HG02852 (cell line): ENCODE results near the gene AARS1.
"Not testable (repeated sequence)": the region's sequence is repeated elsewhere in the genome, so short reads cannot be mapped to it uniquely, and the experiment has no call there.

Experiments used
- ATAC-seq: cut with Tn5 transposase; IDR thresholded peaks from one replicate; pipeline ENCODE4 v1.9.1; 2021; ENCODE audit warnings: mild to moderate bottlenecking, moderate library complexity; ENCODE audit not compliant: unreplicated experiment

The AARS1 gene

DNA sequence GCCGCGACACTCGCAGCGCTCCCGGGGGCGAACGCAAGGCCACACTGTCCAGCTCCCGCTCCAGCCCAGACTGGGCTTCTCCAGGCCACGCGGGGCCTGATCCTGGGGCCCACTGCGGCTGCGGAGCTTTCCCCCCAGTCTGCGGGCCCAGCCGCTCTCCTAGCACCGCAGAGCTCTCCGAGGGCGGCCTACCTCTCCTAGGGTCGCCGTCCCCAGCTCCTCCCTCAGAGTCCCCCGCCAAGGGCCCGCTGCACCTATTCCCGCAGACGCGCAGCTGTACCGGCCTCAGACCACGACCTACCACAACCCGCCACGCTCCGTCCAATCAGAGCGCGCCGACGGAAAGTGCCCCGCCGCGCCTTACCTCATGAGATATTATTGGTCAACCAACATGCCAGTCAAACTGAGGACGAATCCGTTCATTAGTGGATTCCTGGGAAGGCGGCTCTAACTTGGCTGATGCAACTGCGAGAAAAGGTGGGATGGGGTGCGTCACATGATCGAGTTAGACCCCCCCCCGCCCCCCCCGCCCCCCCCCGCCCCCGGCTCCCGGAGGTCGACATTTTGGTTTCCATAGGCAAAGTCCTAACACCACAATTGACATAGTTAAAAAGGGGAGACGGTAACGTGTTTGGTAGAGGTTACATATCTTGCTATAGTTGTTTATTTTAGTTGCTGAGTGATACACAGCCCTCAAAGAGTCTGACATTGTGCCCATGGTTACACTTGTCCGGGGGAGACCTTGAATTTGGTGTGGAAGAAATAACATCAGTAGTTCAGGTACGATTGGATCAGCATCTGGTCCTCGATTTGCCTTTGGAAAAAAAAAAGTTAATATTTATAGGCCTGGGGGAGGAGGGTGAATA is at the start of gene AARS1:
Gene AARS1, minus strand, starts transcription at position 278 of the 866 bp plus-strand sequence. CDS start 6,743 bp downstream, outside the sequence.
- ATAC-seq = peak; percentile 96

GRCh38 chr16:70337814-70338213 is 48.5 kb upstream of the AARS1 start:
- no peak for ATAC-seq

- not testable (repeated sequence) for ATAC-seq
Measured at GRCh38 chr16:70332728-70333127, 43.4 kb upstream of the AARS1 start.

DNA sequence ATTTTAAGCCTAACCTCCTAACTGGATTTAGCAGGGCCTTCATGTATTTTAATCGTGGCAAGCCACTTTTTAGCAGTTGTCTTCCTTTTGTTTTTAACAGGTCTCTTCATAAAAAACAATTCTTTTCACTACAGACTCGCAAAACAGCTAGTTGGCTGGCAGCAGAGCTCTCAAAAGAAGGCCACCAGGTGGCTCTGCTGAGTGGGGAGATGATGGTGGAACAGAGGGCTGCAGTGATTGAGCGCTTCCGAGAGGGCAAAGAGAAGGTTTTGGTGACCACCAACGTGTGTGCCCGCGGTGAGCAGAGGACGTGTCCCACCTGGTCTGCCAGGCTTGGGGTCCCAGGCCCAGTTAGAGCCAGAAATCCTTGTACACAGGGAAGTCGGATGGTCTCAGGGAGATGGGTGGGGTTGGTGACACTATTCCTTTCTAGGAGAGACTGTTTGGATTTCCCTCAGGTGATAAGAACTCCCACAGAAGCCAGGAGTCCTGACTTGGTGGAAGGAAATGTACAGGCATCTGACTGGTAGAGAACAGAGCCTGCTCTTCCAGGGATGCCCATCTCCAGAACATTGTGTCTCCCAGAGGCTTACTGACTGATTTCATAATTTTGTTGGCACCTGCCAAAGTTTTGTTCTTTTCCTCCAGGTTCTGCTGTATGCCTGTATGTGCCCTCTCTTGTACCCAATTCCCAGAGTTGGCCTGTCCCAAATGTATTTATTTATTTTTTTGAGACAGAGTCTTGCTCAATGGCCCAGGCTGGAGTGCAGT is 42.5 kb upstream of the AARS1 start:
- ATAC-seq = no peak

DNA sequence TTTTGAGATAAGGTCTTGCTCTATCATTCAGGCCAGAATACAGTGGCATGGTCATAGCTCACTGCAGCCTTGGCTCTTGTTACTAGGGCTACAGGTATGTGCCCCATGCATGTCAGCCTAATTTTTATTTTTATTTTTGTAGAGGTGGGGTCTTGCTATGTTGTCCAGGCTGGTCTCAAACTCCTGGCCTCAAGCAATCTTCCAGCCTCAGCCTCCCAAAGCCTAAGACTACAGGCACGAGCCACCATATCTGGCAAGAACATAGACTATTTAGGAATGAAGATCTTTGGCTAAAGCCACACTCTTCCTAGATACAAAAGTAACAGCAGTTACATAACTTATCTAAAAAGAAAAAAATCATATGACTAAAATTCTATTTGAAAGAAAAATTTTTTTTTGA is 41.8 kb upstream of the AARS1 start:
- no peak for ATAC-seq

DNA sequence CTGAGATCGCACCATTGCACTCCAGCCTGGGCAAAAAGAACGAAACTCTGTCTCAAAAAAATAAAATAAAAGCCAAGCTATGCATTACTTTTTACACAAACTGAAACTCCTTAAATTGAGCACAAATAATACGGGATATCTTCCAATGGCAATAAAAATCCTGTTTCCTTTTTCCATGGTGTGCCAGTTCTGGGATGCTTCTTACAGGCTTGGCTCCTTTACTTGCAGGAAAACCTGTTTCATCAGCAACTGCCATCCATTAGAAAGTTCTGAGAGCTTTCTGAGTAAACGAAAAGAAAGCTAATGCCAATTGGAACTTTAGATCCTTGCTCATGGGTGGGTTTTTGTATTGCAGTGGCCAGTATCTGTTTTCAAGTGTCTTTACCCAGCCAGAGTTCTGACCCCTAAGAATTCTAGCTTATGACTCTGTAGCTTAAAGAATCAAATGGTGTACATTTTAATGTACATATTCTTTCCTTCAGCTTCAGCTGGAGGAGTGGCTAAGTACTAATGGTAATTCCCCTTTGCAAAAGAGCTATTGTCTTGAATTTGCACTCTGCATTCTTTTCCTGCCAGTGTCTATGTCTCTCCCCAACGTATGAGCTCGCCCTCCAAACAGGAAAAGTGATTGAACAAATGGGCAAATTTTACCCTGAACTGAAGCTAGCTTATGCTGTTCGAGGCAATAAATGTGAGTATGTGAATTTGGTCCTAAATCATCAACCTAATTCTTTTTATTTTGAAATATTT is 35.9 kb upstream of the AARS1 start:
- no peak for ATAC-seq

GRCh38 chr16:70320121-70320520 is 30.8 kb upstream of the AARS1 start:
- no peak for ATAC-seq

DNA sequence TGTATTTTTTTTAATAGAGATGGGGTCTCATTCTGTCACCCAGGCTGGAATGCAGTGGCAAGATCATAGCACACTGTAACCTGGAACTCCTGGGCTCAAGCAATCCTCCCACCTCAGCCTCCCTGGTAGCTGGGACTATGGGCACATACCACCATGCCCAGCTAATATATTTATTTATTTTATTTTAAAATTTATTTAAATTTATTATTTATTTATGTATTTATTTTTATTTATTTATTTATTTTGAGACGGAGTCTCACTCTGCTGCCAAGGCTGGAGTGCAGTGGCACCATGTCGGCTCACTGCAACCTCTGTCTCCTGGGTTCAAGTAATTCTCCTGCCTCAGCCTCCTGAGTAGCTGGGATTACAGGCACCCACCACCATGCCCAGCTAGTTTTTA is 18.4 kb upstream of the AARS1 start:
- not testable (repeated sequence) for ATAC-seq

- no peak for ATAC-seq
Measured at GRCh38 chr16:70306880-70307279, 17.6 kb upstream of the AARS1 start.

DNA sequence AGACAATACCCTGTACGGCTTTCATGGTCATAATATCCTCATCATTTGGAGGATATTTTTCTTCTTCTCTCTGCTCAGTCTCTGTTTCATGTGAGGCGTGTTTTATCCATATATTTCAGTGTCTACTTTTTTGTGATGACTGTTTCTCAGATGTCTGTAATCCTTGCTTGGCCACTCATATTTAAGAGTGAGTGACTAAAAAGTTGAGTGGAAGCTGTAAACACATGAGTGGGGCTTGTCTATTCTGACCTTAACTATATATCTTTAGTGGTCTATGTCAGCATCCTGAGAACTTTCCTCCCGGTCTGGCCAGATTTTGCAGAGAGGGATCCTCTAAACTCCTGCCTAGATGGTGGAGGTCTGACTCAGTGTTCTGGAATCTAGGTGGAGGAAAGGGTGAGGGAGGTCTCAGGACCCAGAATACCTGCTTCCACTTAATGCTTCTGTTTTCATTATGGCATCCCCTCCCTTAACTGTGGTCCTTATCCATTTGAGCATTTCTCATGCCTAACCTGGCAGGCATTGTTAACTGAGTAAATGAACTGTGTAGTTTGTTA is 15.7 kb upstream of the AARS1 start:
- ATAC-seq = no peak

DNA sequence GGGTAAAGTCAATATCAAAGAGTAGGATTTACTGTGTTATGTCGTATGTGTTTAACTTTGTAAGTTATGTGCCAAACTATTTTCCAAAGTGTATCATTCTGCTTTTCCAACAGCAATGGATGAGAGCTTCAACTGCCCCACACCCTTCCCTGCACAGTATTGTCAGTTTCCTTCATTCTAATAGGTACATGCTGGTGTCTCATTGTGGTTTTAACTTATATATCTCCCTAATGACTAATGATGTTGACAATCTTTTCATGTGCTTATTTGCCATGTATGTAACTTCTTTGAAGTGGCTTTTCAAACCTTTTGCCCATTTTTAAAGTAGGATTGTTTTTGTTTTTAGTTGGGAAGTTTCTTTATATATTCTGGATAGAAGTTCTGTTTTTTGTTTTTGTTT is 13.4 kb upstream of the AARS1 start:
- no peak for ATAC-seq

DNA sequence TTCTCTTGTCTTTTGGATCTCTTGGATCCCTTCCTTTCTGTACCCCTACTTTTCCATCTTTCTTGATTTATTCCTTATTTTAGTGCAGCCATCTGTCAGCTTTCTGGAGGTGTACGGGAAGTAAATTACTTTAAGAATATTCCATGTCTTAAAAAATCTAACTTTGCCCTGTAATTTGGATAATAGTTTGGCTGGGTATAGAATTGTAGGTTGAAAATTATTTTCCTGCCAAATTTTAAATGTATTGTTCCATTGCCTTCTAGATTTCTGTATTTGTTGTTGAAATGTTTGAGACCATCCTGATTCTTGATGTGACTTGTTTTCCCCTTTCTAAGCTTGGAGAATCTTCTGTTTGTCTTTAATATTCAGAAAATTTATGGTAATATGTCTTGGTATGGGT is 11.8 kb upstream of the AARS1 start:
- ATAC-seq = no peak

DNA sequence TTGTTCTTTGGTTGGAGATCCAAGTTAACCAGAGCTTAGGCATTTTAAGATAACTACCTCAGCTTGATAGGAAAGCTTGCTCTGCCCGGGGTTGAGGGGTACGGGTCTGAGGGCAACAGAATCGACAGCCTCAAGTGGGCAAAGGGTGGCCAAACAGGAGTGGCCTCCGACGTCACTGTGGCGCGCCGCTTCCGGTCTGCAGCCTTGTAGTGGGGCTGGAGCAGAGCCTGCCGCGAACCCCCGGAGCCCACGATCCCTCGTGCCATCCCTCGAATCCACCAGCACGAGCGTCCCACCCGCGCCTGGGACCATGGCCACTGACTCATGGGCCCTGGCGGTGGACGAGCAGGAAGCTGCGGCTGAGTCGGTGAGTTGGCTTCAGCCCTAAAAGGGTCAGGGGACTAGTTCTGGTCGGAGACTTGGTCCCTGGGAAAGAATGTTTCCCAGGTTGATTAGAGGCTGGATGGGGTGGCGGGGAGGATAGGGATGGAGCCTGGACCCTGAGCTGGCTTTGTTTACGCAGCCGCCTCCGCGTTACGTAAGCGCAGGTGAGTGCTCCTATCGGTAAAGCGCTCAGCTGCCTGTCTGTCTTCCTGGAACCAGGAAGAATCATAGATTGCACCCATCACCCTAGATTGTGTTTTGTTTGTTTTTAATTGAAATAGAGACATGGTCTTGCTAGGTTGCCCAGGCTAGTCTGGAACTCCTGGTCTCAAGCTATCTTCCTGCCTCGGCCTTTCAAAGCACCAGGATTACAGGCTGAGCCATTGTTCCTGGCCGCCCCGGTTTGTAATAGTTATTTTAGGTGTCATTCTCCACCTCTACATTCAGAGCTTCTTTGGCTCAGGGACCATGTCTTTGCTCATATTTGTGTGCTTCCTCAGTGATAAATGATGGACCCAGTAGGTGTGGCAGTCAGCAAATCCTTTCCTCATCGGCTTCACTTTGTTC is 10.0 kb upstream of the AARS1 start, which contains the start of gene DDX19B:
Gene DDX19B, plus strand, starts transcription at position 199 of the 951 bp plus-strand sequence. Its CDS starts 112 bp downstream, at position 311.
- peak; percentile 82 for ATAC-seq

- ATAC-seq = no peak
Measured at GRCh38 chr16:70295634-70296033, 6.3 kb upstream of the AARS1 start.

- ATAC-seq = no peak
Measured at GRCh38 chr16:70294385-70295025, 5.2 kb upstream of the AARS1 start.

- not testable (repeated sequence) for ATAC-seq
Measured at GRCh38 chr16:70292148-70292547, 2.8 kb upstream of the AARS1 start.

DNA sequence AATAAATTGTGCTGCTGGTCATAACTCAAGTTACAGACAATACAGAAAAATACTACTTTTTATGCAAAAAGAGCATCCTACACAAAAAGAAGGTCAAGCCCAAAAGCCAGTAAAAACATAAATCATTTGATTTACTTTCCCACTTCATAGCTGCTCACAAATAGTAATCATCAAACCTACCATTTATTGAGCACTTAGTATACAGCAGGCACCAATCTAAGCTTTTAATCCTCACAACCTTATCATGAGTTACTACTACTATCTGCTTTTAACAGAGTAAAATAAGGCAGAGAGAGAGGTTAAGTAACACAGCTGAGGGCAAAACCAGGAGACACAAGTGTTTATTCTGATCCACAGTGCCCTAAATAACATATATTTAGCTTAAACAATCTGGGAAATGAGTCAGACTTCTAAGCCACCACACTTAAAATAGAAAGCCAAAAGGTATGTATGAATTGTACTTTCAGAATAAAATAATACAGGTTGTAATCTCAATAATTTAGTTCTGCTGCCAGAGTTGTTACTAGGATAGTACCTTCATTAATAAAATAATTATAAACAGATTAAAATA is 1.7 kb upstream of the AARS1 start:
- no peak for ATAC-seq

DNA sequence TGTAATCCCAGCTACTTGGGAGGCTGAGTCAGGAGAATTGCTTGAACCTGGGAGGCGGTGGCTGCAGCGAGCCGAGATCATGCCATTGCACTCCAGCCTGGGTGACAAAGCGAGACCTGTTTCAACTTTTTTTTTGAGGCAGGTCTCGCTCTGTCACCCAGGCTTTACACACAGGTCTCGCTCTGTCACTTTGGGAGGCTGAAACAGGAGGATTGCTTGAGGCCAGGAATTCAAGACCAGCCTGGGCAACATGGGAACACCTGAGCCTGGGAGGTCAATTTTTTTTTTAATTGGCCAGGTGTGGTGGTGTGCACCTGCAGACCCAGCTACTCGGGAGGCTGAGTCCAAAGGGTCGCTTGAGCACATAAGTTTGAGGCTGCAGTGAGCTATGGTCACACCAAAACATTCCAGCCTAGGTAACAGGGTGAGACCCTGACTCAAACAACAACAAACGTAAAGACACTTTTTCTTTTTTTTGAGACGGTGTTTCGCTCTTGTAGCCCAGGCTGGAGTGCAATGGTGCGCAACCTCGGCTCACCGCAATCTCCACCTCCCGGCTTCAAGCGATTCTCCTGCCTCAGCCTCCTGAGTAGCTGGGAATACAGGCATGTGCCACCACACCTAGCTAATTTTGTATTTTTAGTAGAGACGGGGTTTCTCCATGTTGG is 1.9 kb downstream of the AARS1 start:
- not testable (repeated sequence) for ATAC-seq
